Measurements from ENCODE around the gene SSH2.

The SSH2 gene

DNA sequence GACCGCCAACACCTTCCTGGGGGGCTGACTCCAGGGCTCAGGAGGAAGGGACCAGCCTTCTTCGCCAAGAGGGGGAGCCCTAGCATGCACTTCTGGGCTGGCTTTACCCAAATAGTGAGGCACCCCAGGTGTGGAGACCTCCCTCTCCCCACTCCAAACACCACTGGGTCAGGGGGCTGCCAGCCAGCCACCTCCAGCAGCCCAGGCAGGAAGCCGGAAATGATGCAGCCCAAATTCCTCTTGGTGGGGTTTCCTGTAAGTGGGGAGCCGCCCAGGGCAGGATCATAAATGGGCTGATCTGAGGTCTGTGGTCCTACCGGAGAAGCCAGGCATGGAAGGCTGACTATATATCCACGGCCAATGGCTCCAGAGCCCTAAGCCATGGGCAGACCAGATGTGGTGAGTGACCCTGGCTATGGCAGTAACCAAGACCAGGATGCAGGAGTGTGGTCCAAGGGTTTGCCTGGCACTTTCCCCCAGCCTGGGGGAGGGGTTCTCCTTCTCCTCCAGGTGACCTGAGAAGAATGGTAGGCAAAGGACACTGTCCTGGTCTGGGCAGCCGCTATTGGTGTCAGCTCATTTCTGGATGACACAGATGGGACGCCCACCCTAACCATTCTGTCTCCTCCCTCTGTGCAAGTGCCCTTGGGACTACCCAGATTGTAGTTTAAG, 344.8 kb downstream of the SSH2 start:
- Histone ChIP-seq H3K36me3 (ENCODE audit: control insufficient read depth, insufficient read depth, low read length) (peaks cover 16% of the 10 kb centered on the region), H3K27me3 (ENCODE audit: control insufficient read depth, insufficient read depth, low read length) (peaks cover 4% of the 10 kb centered on the region), H3K4me1 (ENCODE audit: control insufficient read depth, insufficient read depth, low read length) (peaks cover 35% of the 10 kb centered on the region), H3K27ac (ENCODE audit: low read depth, low read length) (peak overlapping the region; percentile 58), H3K4me3 (ENCODE audit: low read depth, low read length) (no peak overlapping the region), H3K9me3 (ENCODE audit: control insufficient read depth, insufficient read depth, low read length) (no peaks in the 10 kb centered on the region), H3K9ac (ENCODE audit: low read depth, low read length) (no peak overlapping the region)

DNA sequence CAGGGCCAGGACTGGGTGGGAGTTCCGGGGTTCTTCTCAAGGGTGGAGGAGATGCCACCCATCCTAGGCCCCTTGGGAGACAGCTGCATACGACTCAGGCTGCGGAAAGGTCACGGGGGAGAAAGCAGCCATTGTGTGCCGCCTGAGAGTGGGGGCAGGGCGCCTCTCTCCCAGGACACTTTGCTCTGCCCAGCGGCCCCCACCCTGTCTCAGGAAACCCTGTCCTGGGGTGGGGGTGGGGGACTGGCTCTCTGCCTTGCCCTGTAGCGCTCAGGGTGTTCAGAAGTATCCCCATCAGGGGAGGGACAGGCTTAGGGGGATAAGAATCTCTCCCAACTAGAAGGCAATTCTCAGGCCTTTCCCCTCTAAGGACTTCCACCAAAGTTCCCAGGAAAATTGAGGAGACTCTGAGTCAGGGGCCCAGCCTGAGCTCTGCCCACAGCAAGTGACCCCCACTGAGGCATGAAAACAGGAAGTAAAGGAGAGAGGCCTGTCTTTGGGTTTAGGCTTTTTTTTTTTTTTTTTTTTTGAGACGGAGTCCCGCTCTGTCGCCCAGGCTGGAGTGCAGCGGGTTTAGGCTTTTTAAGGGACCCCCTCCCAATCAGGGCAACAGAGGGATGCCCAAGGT, 345.5 kb downstream of the SSH2 start:
- no peaks in the 10 kb centered on the region for H3K9me3 ChIP-seq (ENCODE audit: control insufficient read depth, insufficient read depth, low read length)
- no peaks in the 10 kb centered on the region for H3K27me3 ChIP-seq (ENCODE audit: control insufficient read depth, insufficient read depth, low read length)
- H3K4me1 ChIP-seq (ENCODE audit: control insufficient read depth, insufficient read depth, low read length): peaks cover 29% of the 10 kb centered on the region
- peaks cover 18% of the 10 kb centered on the region for H3K36me3 ChIP-seq (ENCODE audit: control insufficient read depth, insufficient read depth, low read length)
- peak overlapping the region; percentile 58 for H3K27ac ChIP-seq (ENCODE audit: low read depth, low read length)
- H3K4me3 ChIP-seq (ENCODE audit: low read depth, low read length): no peak overlapping the region
- H3K9ac ChIP-seq (ENCODE audit: low read depth, low read length): no peak overlapping the region

DNA sequence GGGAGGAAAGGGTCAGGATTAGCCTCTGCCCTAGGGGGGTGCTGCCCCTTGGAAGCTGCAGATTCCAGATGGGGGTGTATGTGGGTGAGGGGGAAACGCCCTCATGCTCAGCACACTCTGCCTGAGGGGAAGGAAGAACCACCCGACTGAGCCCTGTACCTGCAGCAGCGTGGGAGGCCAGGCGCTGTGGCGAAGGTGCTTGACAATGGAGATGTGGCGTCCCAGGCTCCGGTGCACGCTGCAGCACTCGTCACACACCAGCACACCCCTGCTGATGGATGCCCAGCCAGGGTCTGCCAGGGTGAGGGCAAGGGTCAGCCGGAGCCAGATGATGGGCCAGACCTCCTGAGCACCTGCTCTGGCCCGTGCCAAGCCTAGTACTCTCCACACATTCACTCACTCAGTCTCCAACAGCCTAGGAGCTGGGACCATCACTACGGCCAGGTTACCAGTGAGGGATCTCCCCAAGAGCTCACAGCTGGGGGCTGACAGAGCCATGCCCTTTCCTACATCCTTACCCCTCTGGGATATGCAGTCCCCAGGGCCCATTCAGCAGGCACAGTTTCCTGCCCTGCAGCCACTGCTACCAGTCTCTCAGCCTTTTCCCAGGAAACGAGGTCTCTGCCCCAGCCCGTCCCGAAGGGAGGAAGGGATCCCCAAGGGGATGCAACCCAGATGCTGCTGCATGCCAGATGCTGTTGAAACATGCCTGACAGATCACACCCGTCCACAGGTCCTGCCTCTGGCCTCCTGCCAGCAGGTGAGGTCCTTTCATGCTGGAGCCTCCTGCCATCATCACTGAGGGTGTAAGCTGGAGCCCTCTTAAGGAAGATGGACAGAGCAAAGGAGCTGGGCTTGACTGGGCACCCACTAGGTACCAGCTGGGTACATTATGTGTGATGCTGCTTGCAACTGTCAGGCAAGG, 346.4 kb downstream of the SSH2 start:
- Histone ChIP-seq H3K27me3 (ENCODE audit: control insufficient read depth, insufficient read depth, low read length) (no peaks in the 10 kb centered on the region), H3K9me3 (ENCODE audit: control insufficient read depth, insufficient read depth, low read length) (no peaks in the 10 kb centered on the region), H3K27ac (ENCODE audit: low read depth, low read length) (no peak overlapping the region), H3K4me1 (ENCODE audit: control insufficient read depth, insufficient read depth, low read length) (peaks cover 29% of the 10 kb centered on the region), H3K36me3 (ENCODE audit: control insufficient read depth, insufficient read depth, low read length) (peaks cover 18% of the 10 kb centered on the region), H3K4me3 (ENCODE audit: low read depth, low read length) (no peak overlapping the region), H3K9ac (ENCODE audit: low read depth, low read length) (no peak overlapping the region)

DNA sequence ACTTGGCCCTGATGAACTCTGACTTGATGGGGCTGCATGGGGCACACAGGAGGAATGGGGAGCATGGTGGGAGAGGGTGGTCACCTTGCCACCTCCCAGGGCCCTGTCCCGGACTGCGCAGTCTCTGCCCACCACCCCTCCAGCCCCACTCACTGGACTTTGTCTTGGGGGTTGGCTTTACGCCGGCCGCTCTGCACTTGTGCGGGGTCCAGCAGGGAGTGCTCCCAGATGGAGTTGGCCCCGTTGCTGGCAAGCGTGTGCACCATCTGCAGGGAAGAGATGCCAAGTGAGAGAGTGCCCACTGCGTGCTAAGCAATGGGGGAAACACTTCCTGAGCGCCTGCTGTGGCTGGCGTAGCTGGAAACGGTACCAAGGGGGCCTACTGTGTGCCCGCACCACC, 347.3 kb downstream of the SSH2 start:
- Histone ChIP-seq H3K27me3 (ENCODE audit: control insufficient read depth, insufficient read depth, low read length) (no peaks in the 10 kb centered on the region), H3K9me3 (ENCODE audit: control insufficient read depth, insufficient read depth, low read length) (no peaks in the 10 kb centered on the region), H3K36me3 (ENCODE audit: control insufficient read depth, insufficient read depth, low read length) (peaks cover 26% of the 10 kb centered on the region), H3K4me1 (ENCODE audit: control insufficient read depth, insufficient read depth, low read length) (peaks cover 21% of the 10 kb centered on the region), H3K27ac (ENCODE audit: low read depth, low read length) (no peak overlapping the region), H3K4me3 (ENCODE audit: low read depth, low read length) (no peak overlapping the region), H3K9ac (ENCODE audit: low read depth, low read length) (no peak overlapping the region)

DNA sequence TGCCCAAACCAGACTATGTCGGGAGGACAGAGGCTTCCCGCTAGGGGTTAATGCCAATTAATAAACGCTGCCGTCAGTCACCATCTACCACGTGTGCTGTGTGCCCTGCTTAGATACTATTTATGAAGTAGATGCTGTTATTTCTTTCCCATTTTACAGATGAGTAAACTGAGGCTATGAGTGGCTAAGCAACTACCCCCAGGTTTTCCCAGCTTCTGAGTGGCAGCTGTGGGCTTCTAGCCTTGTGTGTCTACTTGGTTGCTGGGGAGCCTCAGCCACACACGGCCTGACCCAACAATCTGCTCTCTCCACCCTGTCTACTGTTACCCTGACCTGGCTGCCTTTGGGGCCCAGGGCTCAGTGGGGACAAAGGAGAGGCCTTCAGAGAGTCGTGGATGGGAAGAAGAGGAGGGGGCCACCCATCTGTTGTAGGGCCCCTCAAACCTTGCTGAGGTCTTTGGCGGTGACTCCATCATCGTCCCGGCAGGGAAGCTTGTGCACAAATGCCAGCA, 347.7 kb downstream of the SSH2 start:
- Histone ChIP-seq H3K4me1 (ENCODE audit: control insufficient read depth, insufficient read depth, low read length) (peaks cover 20% of the 10 kb centered on the region), H3K9me3 (ENCODE audit: control insufficient read depth, insufficient read depth, low read length) (no peaks in the 10 kb centered on the region), H3K36me3 (ENCODE audit: control insufficient read depth, insufficient read depth, low read length) (peaks cover 31% of the 10 kb centered on the region), H3K27me3 (ENCODE audit: control insufficient read depth, insufficient read depth, low read length) (no peaks in the 10 kb centered on the region), H3K27ac (ENCODE audit: low read depth, low read length) (no peak overlapping the region), H3K9ac (ENCODE audit: low read depth, low read length) (no peak overlapping the region), H3K4me3 (ENCODE audit: low read depth, low read length) (no peak overlapping the region)

DNA sequence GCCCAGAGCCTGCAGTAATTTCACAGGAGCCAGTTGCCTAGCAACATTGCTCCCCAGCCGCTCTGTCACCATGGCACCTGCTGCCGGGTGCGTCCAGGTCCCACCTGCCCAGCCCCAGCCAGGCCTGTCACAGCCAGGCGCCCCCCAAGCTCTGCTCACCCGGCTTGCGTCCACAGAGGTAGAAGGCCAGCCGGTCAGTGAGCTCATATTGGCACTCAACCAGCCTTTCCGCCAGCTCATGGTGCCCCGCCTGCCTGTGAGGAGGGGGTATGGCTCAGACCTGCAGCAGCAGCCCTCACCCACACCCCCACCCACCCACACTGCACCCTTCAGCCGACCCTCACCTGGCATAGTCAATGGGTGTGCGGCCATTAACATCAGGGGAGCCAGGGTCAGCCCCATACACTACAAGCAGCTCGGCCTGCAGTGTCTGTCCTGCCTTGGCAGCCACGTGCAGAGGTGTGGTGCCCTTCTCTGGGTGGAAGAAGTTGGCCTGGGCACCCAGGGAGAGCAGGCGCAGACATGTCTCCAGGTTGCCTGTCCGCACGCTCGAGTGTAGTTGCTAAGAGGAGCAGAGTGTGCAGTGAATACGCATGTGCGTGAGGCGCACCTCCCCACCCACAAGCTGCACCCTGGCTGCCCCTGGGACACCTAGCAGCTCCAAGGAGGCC, 348.3 kb downstream of the SSH2 start:
- Histone ChIP-seq H3K27me3 (ENCODE audit: control insufficient read depth, insufficient read depth, low read length) (no peaks in the 10 kb centered on the region), H3K27ac (ENCODE audit: low read depth, low read length) (no peak overlapping the region), H3K4me1 (ENCODE audit: control insufficient read depth, insufficient read depth, low read length) (peaks cover 18% of the 10 kb centered on the region), H3K4me3 (ENCODE audit: low read depth, low read length) (no peak overlapping the region), H3K9ac (ENCODE audit: low read depth, low read length) (no peak overlapping the region), H3K36me3 (ENCODE audit: control insufficient read depth, insufficient read depth, low read length) (peaks cover 36% of the 10 kb centered on the region), H3K9me3 (ENCODE audit: control insufficient read depth, insufficient read depth, low read length) (no peaks in the 10 kb centered on the region)

DNA sequence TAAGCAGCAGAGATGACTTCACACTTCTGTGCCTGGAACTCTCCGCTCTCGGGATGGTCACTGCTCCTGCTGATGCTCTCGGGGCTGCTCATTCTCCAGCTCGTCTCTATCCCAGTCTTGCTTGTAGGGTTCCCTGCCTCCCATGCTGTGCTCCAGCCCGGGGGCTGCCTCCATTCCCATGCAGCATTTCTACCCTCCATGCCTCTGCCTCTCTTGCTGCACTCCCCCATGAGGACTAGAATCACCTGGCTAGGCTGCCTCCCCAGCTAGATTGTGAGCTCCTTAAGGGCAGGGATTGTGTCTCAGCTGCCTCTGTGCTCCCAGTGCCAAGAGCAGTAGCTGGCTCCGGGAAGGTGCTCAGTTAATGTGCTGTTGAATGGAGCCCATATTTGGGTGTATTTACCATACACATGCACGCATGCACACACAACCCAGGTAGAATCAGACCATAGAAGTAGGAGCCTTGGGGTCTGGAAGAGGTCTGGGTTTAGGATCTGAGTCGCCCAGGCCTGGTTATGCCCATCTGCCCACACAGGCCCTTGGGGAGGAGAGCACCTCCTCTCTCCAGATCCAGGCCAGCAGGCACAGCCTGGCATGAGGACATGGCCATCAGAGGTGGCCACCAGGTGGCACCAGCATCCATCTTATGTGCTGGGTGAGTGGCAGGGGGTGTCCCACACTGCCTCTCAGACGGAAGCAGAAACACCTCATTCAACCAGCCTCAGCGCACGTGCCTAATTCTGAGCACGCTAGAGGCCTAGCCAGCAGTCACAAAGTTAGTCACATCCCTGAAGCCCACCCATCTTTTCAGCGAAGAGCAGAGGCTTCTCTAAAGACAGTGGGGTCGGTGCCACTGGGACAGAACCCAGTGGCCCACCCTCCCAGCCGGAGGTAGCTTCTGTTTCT, 349.9 kb downstream of the SSH2 start:
- H3K36me3 ChIP-seq (ENCODE audit: control insufficient read depth, insufficient read depth, low read length): peaks cover 52% of the 10 kb centered on the region
- no peak overlapping the region for H3K9ac ChIP-seq (ENCODE audit: low read depth, low read length)
- no peaks in the 10 kb centered on the region for H3K27me3 ChIP-seq (ENCODE audit: control insufficient read depth, insufficient read depth, low read length)
- H3K9me3 ChIP-seq (ENCODE audit: control insufficient read depth, insufficient read depth, low read length): no peaks in the 10 kb centered on the region
- H3K27ac ChIP-seq (ENCODE audit: low read depth, low read length): peak overlapping the region; percentile 27
- H3K4me1 ChIP-seq (ENCODE audit: control insufficient read depth, insufficient read depth, low read length): peaks cover 10% of the 10 kb centered on the region
- H3K4me3 ChIP-seq (ENCODE audit: low read depth, low read length): no peak overlapping the region

DNA sequence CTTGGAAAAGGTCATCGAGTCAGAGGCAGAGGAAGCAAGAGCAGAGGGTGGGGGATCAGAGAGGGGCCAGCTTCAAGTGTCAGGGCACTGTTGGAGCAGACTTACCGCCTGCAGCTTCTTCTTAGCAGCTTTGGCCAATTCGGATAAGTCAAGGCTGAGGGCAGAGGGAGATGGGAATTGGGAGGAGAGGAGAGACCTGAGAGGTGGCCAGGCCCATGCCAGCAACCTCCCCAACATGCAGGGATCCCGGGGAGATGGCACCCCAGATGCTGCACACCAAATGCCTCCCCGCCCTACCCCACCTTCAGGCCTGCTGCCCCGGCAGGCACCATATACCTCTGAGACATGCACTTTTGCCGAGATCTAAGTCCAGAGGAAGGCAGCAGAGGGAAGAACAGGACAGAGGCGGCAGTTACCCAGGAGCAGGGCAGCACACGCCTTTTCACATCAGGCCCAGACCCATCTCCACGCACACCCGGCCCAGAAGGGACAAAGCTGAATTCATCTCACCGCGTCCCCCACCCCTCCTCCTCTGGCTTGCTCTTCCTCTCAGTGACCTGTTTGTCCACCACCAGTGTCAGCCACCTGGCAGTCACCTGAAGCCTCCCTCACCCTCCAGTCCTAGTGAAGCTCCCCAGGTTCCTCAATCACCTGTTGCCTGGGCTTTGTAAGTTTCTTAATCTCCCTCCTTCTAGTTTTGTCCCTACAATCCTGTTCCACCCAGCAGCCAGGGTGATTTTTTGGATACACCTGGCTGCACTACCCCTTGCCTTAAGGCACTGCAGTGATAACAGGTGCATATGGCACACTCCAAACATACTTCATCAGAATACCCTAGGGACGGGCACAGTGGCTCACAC, 351.2 kb downstream of the SSH2 start:
- Histone ChIP-seq H3K4me3 (ENCODE audit: low read depth, low read length) (no peak overlapping the region), H3K4me1 (ENCODE audit: control insufficient read depth, insufficient read depth, low read length) (no peaks in the 10 kb centered on the region), H3K9ac (ENCODE audit: low read depth, low read length) (no peak overlapping the region), H3K27ac (ENCODE audit: low read depth, low read length) (no peak overlapping the region), H3K9me3 (ENCODE audit: control insufficient read depth, insufficient read depth, low read length) (no peaks in the 10 kb centered on the region), H3K36me3 (ENCODE audit: control insufficient read depth, insufficient read depth, low read length) (peaks cover 63% of the 10 kb centered on the region), H3K27me3 (ENCODE audit: control insufficient read depth, insufficient read depth, low read length) (no peaks in the 10 kb centered on the region)

DNA sequence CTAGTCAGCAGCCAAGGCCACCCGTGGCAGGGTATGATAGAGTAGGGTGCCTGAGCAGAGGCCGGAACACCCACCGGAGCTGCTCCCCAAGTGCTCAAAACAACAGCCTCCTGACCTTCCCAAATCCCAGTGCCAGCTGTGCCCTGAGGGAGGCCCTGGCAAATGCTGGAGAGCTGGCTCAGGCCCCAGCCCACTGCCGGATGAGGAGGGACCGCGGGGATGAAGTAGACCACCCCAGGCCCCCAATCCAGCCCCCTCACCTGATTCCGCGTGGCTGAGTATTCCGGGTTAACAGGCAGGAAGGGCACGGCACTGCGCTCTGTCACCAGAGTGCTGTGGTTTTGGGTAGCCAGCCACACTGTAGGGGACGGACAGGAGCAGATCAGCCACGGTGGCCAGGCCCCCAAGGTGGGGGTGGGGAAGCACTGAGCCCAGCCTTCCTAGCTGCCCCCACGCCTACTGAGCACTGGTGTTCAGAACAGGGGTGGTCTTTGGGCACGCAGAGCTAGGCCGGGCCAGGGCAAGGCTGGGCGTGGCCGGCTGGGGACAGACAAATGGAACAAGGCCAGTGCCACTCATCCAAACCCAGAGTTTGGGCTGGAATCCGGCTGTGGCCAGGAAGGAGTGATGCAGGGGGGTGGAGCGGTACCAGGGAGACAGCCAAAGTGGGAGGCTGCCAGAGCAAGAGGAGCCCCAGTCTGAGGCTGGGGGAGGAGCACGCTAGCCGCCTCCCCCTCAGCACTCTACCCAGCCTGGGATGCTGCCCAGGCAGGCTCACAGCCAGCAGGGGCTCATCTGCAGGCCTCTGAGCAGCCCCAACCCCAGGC, 352.4 kb downstream of the SSH2 start:
- H3K36me3 ChIP-seq (ENCODE audit: control insufficient read depth, insufficient read depth, low read length): peaks cover 58% of the 10 kb centered on the region
- H3K27me3 ChIP-seq (ENCODE audit: control insufficient read depth, insufficient read depth, low read length): no peaks in the 10 kb centered on the region
- H3K4me3 ChIP-seq (ENCODE audit: low read depth, low read length): no peak overlapping the region
- no peaks in the 10 kb centered on the region for H3K4me1 ChIP-seq (ENCODE audit: control insufficient read depth, insufficient read depth, low read length)
- no peaks in the 10 kb centered on the region for H3K9me3 ChIP-seq (ENCODE audit: control insufficient read depth, insufficient read depth, low read length)
- no peak overlapping the region for H3K27ac ChIP-seq (ENCODE audit: low read depth, low read length)
- no peak overlapping the region for H3K9ac ChIP-seq (ENCODE audit: low read depth, low read length)
